GM18508 (cell line): ENCODE results near the gene ATG10.
"Not testable (repeated sequence)": the region's sequence is repeated elsewhere in the genome, so short reads cannot be mapped to it uniquely, and the experiment has no call there.

Source experiments
- ATAC-seq: cut with Tn5 transposase; IDR thresholded peaks from one replicate; pipeline ENCODE4 v1.9.1; 2021; ENCODE audit warnings: moderate number of reproducible peaks; ENCODE audit not compliant: insufficient read depth, unreplicated experiment

The ATG10 gene

DNA sequence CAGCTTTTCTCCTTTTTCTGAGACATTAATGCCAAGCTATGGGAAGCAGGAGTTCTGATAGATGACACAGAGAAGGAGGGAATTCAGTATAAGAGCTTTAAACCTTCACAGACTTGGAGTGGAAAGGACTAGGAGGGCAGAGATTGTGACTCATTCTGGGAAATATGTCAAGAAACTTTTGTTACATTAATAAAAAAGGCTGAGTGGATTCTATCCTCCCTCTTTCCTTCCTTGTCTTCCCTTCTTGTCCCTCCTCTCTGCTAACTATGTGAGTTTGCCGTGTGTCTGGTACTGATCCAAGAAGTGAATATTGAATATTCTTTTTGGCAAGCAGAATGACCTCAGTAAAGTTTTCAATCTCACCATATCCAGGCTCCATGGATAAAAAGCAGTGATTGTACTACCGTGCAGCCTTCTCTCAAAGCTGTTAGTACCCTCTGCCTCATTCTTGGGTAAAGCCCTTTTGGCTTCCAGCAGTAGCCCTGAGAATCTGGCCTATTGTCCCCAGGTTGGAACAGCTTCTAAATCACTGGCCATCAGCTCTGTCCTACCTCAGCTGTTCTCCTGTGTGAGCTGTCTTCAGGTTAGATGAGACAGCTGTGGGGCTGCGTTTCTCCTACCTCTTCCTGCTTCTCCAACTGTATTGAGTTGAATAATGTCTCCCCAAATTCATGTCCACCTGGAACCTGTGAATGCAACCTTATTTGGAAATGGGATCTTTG, 73.9 kb downstream of the ATG10 start:
- no peak for ATAC-seq

DNA sequence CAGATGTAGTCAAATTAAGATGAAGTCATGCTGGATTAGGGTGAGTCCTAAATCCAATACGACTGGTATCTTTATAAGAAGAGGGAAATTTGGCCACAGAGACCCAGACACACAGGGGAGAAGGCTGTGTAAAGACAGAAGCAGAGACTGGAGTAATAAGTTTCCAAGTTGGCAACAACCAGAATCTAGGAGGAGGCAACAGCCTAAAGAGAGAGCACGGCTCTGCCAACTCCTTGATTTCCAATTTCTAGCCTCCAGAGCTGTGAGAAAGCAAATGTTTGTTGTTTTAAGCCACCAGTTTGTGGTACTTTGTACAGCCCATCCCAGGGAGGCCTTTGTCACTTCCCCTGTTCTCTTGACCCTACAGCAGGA, 74.4 kb downstream of the ATG10 start:
- ATAC-seq: no peak

DNA sequence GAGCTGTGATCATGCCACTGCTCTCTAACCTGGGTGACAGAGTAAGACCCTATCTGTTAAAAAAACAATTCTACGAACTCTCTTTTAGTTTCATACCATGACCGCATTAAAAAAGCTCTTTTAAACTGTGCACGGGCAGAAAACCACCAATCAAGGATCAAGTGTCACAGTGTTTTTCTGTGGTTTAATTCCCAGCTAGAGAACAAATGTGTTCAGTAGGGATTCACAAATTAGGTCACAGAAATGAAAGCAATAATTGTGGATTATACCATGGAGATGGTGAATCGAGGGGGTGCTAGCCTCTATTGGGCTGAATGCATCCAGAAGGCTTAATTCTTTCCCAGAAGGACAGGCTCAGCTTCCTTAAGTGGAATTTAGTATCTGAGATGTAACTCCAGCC, 79.1 kb downstream of the ATG10 start:
- no peak for ATAC-seq

DNA sequence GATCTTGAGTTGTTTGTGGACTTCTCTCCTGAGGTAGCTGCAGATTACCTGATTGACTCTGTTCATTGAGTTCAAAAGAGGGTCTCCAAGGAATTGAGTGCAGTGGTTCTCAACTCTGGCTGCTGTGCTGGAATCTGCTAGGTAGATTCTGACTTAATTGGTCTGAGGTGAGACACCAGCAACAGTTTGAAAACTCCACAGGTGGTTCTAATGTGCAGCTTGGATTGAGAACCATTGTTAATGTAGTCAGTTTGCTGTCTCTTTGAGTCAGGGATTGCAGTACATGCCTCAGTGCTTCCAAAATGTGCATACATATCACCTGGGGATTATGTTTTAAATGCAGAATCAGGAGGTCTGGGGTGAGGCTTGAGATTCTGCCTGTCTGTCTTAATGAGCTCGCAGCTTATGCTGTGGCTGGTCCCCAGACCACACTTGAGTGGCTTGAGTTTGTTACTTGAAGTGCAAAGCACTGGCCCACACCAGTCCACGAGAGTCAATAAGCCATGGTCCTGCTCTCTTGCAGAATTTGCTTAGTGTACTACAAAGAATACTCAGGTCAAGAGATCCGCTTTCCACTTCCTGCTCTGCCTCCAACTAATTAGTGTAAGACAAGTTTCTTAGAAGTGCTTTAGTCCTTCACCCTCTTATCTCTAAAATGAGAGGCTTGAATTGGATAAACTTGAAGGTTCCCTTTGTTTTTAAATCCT, 82.3 kb downstream of the ATG10 start:
- no peak for ATAC-seq

DNA sequence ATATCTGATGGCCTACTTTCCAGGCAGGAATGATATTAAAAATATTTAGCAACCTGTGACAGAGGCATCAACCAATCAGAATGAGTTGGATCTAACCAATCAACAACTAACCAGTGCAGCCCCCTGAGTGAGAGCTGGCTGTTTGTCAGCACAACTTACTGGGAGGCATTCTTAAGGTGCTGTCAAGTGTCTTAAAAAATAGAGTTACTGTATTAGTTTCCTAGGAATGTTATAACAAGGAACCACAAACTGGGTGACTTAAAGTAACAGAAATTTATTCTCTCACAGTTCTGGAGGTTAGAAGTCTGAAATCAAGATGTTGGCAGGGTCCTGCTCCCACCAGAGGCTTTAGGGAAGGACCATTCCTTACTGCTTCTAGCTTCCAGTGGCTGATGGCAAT, 85.2 kb downstream of the ATG10 start:
- ATAC-seq: no peak

DNA sequence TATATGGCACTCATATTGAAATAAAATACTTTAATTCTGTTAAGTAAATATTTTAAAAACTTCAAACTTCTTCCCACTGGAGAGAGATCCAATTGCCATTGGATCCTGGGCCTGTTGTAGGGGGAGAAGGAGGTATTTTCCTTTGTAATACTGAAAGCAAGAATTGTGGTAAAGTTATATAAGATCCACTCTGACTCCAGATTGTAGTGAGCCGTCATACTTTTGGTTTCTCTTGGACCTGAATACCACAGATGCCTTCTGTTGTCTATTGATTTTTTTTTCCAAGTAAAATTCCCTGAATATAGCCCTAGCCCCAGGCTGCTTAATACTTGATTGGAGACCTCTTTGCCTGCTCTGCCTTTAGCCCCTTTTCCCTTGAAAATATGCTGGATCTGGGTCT, 86.9 kb downstream of the ATG10 start:
- ATAC-seq: no peak

DNA sequence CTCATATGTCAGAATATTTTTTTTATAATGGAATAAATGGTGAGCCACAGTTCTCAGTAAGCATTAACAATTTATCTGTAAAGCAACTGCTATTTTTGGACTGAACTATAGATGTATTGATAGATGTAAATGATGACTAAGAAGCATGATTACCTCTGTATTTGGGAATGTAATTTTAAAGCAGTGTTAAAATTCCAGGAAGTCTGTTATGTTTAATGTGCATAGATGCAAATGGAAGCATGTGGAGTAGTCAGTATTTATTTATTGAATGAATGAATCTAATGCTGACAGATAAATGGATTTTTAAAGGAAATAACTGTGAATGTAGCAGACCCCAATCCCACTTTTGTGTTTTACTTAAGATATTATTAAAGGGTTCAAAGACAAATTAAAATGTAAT, 95.0 kb downstream of the ATG10 start:
- no peak for ATAC-seq

DNA sequence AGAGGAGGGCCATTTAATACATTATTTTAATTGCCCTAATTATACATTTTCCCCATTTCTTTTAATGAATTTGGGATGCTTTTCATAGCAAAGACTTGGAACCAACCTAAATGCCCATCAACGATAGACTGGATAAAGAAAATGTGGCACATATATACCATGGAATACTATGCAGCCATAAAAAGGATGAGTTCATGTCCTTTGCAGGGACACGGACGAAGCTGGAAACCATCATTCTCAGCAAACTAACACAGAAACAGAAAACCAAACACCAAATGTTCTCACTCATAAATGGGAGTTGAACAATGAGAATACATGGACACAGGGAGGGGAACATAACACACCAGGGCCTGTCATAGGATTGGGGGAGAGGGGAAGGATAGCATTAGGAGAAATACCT, 96.2 kb downstream of the ATG10 start:
- not testable (repeated sequence) for ATAC-seq

DNA sequence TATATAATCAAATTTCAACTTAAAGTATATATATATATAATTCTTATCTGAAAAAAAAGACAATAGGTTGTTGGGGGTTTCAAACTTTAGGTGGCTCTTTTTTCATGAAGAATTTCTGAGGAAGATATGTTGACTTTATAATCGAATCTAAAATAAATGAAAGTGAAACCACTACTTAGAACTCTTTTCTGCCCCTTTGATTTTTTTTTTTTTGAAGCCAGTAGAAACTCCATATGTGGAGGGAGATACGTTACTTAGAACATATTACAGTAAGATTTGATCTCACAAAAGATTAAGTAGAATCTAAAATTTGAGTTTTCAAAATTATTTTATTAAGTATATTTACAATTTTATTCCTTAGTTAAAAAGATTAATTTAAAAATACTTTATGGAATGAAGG, 96.9 kb downstream of the ATG10 start:
- no peak for ATAC-seq

DNA sequence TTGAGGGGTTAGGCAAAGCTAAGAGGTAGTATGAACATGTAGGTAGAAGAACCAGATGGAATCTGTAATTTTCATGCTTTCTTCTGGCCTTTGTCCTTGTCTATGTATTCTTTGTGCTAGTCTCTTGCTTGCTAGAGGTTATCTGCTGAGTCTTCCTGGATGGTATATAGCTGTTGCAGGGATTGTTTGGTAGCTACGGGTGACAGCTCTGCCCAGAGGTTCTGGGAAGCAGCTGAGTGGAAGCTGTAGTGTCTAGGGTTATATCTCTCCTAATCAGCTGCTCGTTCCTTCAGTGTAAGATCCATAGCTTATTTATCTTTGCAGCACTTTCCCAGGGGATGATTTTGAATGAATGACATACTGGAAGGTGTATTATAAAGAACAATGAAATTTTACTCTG, 100.3 kb downstream of the ATG10 start:
- no peak for ATAC-seq

DNA sequence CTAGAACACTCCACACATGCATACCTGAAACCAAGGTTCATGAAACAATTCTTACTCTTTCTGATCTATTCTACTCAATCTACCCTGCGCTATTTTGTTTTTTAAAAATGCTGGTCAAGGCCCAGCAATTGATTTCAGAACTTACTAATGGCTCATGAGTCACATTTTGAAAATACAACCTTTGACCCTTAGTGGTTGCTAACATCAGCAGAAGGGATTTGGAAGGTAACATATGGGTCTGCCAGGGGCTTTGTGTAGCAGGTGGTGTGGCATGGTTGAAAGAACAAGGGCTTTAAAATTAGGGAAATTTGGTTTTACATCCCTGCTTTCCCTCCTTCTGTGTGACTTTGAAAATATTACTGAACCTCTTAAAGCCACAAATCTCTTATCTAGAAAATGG, 101.4 kb downstream of the ATG10 start:
- no peak for ATAC-seq

DNA sequence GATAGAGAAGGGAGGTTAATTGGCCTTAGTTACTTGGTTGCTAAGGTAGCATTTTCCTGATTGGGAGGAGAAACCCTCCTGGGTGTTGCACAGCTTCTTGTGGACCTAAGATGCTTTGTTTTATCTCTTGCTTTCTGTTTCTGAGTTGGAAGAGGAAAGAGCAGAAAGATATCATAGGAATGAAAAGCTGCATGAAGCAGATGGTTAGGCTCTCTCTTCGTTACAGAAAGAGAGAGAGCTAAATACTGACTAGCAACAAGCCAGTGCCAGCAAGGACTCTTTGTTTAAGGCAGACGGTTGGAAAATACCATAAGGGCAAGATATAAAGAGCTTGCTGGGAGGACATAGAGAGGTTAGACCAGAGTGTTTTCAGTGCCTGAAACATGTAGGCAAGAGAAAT, 103.1 kb downstream of the ATG10 start:
- no peak for ATAC-seq

DNA sequence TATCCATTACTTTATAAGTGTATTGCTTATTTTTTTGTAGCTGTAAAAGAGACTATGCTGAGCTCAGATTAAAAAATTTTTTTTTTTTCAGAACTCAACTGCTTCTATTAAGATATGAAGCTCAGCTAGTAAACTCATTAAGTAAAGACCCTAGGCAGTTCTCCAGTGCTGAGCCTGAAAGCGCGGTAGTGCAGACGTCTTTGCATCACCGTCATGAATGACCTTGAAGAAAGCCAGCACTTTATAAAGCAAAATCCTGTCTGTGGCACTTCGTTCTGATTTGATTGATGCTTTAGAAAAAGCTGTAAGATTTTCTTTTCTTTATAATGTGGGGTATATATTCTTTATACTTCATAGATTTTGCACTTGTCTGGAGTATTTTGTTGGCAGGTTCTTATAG, 105.7 kb downstream of the ATG10 start:
- ATAC-seq: no peak

DNA sequence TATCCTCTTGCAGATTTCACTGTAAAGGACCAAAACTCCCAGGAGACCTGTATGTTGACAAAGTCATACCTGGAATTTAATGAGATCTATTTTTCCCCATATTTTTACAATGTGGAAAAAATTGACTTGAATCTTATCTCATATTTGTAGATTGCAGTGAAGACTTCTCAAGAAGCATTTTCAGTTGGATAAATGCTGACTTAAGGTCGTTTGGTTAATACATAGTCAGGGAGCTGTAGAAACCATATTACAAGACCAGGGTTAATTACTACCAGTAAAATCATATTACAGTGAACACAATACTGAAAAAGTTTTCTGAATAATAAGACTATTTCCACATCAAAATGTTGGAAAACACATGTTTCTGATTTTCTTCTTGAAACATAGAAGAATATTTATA, 119.8 kb downstream of the ATG10 start:
- no peak for ATAC-seq

DNA sequence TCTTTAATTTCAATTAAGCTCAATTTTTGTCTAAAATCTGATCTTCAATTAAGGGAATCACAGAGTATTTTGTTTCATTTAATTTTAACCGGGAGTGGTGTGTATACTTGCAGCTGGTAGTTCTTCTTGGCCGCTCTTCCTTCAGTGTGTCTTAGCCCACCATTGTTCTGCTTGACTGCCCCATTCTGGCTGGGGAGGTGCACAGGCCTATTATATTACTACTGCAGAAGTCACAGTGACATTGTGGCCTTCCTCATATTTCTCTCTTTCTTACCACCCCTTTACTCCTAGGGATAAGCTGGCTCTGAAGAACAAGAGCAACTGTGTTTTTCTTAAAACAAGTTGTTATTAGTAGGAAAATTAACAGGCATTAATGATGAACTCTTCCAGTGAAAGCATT, 123.7 kb downstream of the ATG10 start:
- ATAC-seq: no peak

DNA sequence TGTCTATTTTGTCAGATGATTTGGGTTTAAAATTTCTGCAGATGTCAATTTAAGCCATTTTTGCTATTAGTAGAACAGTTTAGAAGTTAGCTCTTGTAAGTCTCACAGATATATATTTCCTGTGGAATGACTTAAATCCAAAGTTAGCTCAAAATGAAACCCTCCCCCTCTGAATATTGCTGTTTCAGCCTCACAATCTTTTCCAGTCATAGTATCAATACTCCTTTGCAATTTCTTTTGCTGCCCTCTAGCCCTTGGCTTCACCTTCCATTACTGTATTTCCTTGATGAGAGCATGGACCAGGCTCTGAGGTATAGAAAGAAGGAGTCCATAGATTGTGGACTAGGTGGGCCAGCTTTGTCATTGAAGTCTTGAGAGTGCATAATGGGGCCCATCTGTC, 124.4 kb downstream of the ATG10 start:
- ATAC-seq: no peak

DNA sequence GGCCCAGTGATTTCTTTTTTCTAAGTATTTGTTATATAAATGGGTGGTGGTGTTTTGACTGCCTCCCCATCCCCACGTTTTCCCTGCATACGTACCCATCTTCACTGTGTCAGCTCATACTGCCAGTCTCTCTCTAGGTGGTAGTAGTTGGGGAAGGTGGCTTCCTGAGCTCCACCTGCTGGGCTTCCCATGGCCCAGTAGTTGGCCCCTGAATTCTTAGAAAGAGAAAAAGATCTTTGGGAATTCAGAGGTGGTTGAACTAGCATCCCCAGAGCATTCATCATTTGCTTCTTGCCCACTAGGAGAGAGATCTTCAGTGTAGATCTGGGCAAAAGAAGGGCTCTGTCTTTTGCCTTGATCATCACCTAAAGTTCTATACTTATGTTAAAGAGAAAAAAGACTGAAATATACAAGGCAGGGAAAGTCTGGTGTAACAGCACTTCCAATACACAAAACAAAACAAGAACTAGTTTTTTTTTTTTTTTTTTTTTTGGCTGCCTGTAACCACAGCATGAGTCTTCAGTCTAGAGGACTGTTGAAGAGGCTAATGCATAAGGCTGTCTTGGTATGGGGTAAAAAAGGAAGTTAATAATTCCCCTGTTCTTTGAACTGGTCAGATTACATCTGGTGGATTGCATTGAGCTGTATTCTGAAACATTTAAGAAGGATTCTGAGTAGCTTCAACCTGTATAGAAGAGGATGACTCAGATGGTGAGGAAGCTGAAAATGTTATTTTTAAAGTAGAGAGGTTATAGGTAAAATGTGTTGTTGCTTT, 128.7 kb downstream of the ATG10 start:
- peak; percentile 96 for ATAC-seq

DNA sequence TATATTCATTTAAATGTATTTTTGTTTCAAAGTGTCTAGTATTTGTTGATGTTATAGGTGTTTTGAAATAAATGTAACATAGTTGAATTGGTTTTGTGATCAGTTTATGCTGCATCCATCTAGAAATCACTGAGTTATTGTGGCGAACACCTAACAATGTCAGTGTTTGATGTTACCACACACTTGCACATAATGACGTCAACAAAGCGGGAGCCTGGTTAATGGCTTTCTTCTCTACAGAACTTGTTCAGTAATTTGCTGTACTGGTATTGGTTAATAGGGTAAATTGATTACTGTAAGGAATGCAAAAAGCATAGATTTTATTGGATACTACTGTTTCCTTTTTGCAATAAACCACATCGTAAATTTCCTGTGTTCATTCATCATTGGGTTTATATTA, 133.0 kb downstream of the ATG10 start:
- no peak for ATAC-seq

DNA sequence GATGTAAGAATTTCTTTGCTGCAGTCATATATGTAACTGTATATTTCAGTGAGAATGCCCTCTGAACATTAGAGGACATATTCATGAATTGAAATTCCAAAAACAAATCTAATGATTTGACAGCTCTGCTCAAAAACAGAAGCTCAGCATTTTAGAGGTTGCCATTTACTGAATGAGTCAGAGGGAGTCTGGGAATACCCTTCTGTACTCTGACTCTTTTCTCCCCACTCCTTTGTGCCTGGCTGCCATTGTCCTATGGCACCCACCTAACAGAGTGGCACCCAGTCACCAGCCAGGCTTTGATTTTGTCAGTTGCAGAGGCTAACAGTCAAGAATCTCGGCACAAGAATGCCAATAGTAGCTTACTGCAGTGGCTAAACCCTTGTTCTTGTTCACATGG, 133.6 kb downstream of the ATG10 start:
- ATAC-seq: no peak

DNA sequence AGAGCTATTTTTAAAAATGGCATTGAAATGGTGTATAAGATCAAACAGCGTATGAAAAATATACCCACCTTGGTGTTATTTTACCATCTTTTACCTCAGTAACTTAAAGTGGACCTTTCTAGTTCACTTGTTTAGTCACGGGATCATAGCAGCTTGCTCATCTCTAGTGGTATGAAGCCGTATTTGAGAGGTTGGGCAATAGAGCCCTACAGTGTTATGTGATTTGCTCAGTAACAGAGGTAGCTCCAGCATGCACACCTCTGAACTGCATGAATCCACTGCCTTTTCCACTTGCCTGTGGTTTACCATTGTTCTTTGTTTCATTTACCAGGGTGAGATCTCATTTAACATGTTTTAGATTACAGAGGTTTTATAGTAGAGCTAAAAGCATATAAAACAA, 134.4 kb downstream of the ATG10 start:
- ATAC-seq: no peak

DNA sequence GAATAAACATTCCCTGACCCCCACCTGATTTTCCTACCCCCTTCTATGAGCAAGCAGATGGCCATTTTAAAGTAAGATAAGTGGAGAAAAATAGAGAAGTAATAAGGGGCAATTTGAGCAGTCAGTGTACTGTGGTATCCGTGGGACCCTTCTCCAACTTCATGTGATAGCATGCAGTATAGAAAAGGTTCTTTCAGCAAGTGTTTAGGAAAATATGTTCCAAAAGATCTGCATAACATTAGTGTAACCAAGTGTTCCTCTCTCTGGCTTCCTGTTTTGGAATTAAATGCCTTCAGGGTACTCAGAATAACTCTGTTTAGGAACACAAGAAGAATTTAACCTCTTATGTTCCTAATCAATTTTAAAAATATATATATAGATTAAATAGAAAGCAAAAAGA, 134.9 kb downstream of the ATG10 start:
- no peak for ATAC-seq

DNA sequence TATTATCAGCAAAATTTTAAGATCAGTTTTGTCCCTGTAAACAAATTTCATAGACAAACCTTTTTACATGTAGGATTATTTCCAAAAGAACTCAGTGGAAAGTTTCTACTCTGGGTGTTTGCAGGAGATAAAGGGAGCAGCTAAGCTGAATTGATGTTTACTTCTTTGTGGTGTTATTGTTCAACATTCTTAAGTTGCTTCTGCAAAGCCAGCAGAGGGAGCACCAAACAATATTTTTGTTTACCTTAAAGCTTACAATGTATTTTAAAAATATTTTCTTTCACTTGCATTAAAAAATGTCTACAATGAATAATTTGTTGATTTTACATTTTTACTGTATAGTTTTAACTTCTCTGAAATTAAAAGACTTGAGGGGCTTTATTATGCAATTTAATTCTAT, 135.4 kb downstream of the ATG10 start:
- ATAC-seq: no peak
